ENCODE results near the gene SLC9A4.

DNA sequence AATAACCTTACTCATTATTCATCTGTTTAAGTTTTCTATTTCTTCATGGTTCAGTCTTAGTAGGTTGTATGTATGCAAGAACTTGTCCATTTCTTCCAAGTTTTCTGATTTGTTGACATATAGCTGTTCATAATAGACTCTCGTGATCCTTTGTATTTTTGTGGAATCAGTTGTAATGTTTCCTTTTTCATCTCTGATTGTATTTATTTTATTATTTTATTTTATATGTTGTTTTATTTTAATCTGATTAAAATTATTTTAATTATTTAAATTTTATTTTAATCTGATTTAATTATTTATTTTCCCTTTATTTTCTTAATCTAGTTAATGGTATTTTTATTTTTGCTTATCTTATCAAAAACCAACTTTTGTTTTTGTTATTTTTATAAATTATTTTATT is 102.9 kb downstream of the SLC9A4 start:
- TF ChIP-seq SUZ12 (IDR thresholded peaks at IDR 0.05) (no peak), BHLHE40 (IDR thresholded peaks at IDR 0.05; ENCODE audit: borderline replicate concordance) (no peak), FOXA1 (IDR thresholded peaks at IDR 0.05) (no peak), HDGF (IDR thresholded peaks at IDR 0.05; ENCODE audit: borderline replicate concordance) (no peak)

Data from HEK293T (cell line).